Liver (tissue), 9 donors: ENCODE data around the gene PRR20G. TPM values are rescaled to one million over a fixed set of nuclear protein-coding genes. Genes with fewer than 3 reads are reported as not detected.

ENCODE experiments used
- DNase-seq: peaks from one replicate; pipeline ENCODE4 v3.0.0-alpha.2; 2017; ENCODE audit warnings: low spot score
- H3K27ac ChIP-seq, 2 donors: one replicate each; pipeline ENCODE4 v1.7.0; 2013; ENCODE audit warnings: inconsistent platforms in 2 of 2, low read length in 2 of 2, control low read depth in 1 of 2, low read depth in 1 of 2, mild to moderate bottlenecking in 1 of 2
- H3K27me3 ChIP-seq, 4 donors: one replicate each; pipeline versions ENCODE4 v1.6.1 to v1.7.0; 2013; ENCODE audit warnings: low read length in 3 of 4, inconsistent platforms in 1 of 4, mild to moderate bottlenecking in 1 of 4, moderate library complexity in 1 of 4; ENCODE audit not compliant: control insufficient read depth in 4 of 4, insufficient read depth in 4 of 4
- H3K36me3 ChIP-seq, 4 donors: one replicate each; pipeline versions ENCODE4 v1.6.1 to v1.7.0; 2013; ENCODE audit warnings: low read length in 3 of 4, mild to moderate bottlenecking in 3 of 4, low read depth in 1 of 4, moderate library complexity in 1 of 4; ENCODE audit not compliant: control insufficient read depth in 4 of 4, insufficient read depth in 3 of 4
- H3K4me1 ChIP-seq, 4 donors: one replicate each; pipeline versions ENCODE4 v1.6.1 to v1.7.0; 2013; ENCODE audit warnings: low read length in 3 of 4, mild to moderate bottlenecking in 3 of 4, moderate library complexity in 1 of 4; ENCODE audit not compliant: control insufficient read depth in 4 of 4, insufficient read depth in 4 of 4
- H3K4me3 ChIP-seq, 3 donors: one replicate each; pipeline versions ENCODE4 v1.6.1 to v1.7.0; 2013; ENCODE audit warnings: low read length in 3 of 3, control low read depth in 1 of 3, low read depth in 1 of 3, mild to moderate bottlenecking in 1 of 3
- H3K9ac ChIP-seq, 2 donors: one replicate each; pipeline ENCODE4 v1.7.0; 2013; ENCODE audit warnings: low read length in 2 of 2, mild to moderate bottlenecking in 2 of 2, moderate library complexity in 2 of 2, control low read depth in 1 of 2, low read depth in 1 of 2
- H3K9me3 ChIP-seq, 4 donors: one replicate each; pipeline versions ENCODE4 v1.6.1 to v1.7.0; 2013; ENCODE audit warnings: low read length in 3 of 4; ENCODE audit not compliant: control insufficient read depth in 4 of 4
- ATF3 ChIP-seq: IDR thresholded peaks from 2 replicates; pipeline ENCODE4 v1.6.1; 2016; ENCODE audit warnings: antibody characterized with exemption
- CTCF ChIP-seq: fragments of 150-350 bp; IDR thresholded peaks from 2 replicates; pipeline ENCODE4 v1.5.1; 2017; ENCODE audit warnings: improper control_type of control experiment, low read depth, low read length; ENCODE audit not compliant: missing input control
- EGR1 ChIP-seq, 2 donors: IDR thresholded peaks; 2 replicates each; pipeline ENCODE4 v1.6.1; 2016 to 2018; ENCODE audit warnings: antibody characterized with exemption in 2 of 2, low read depth in 2 of 2
- FOXA1 ChIP-seq: IDR thresholded peaks from 2 replicates; pipeline ENCODE4 v1.6.1; 2016; ENCODE audit warnings: antibody characterized with exemption
- FOXA2 ChIP-seq: IDR thresholded peaks from 2 replicates; pipeline ENCODE4 v1.6.1; 2016; ENCODE audit warnings: antibody characterized with exemption
- GABPA ChIP-seq, 2 donors: IDR thresholded peaks in 1 of 2; conservative IDR thresholded peaks in 1 of 2; 2 replicates each; pipeline ENCODE4 v1.6.1; 2016; ENCODE audit warnings: antibody characterized with exemption in 2 of 2, mild to moderate bottlenecking in 1 of 2, moderate library complexity in 1 of 2
- HNF4A ChIP-seq, 2 donors: conservative IDR thresholded peaks; 2 replicates each; pipeline ENCODE4 v1.6.1; 2016; ENCODE audit warnings: antibody characterized with exemption in 2 of 2, mild to moderate bottlenecking in 2 of 2
- HNF4G ChIP-seq: IDR thresholded peaks from 2 replicates; pipeline ENCODE4 v1.6.1; 2016; ENCODE audit warnings: antibody characterized with exemption
- JUND ChIP-seq, 2 donors: IDR thresholded peaks; 2 replicates each; pipeline ENCODE4 v1.6.1; 2016; ENCODE audit warnings: antibody characterized with exemption in 2 of 2
- MAX ChIP-seq: IDR thresholded peaks from 2 replicates; pipeline ENCODE4 v1.6.1; 2016; ENCODE audit warnings: antibody characterized with exemption
- NR2F2 ChIP-seq: IDR thresholded peaks from 2 replicates; pipeline ENCODE4 v1.6.1; 2016; ENCODE audit warnings: antibody characterized with exemption
- RAD21 ChIP-seq, 2 donors: IDR thresholded peaks; 2 replicates each; pipeline ENCODE4 v1.6.1; 2016; ENCODE audit warnings: antibody characterized with exemption in 2 of 2, mild to moderate bottlenecking in 2 of 2
- REST ChIP-seq: IDR thresholded peaks from 2 replicates; pipeline ENCODE4 v1.6.1; 2016; ENCODE audit warnings: antibody characterized with exemption, mild to moderate bottlenecking
- RXRA ChIP-seq, 2 donors: IDR thresholded peaks; 2 replicates each; pipeline ENCODE4 v1.6.1; 2017 to 2018; ENCODE audit warnings: antibody characterized with exemption in 2 of 2, mild to moderate bottlenecking in 1 of 2
- SP1 ChIP-seq: IDR thresholded peaks from 2 replicates; pipeline ENCODE4 v1.6.1; 2018; ENCODE audit warnings: antibody characterized with exemption, mild to moderate bottlenecking
- TAF1 ChIP-seq: conservative IDR thresholded peaks from 2 replicates; pipeline ENCODE4 v1.6.1; 2016; ENCODE audit warnings: antibody characterized with exemption, mild to moderate bottlenecking
- YY1 ChIP-seq: IDR thresholded peaks from 2 replicates; pipeline ENCODE4 v1.6.1; 2016; ENCODE audit warnings: antibody characterized with exemption, mild to moderate bottlenecking
- ZBTB33 ChIP-seq: IDR thresholded peaks from 2 replicates; pipeline ENCODE4 v1.6.1; 2016; ENCODE audit warnings: antibody characterized with exemption
- WGBS: extraction: QIAGEN DNeasy Blood & Tissue Kit; methylation state at CpG from one replicate; pipeline ENCODE4 v1.1.7; 2013; 5-methylcytosine and 5-hydroxymethylcytosine counted together
- polyA plus RNA-seq, 2 donors: library from polyadenylated mRNA; stranded (reverse) in 1 of 2; unstranded in 1 of 2; fragments of 200-250 nt in 1 of 2; fragments of >200 nt in 1 of 2; fragmentation: Nextera tagmentation in 1 of 2; extraction: Ambion mirVana in 1 of 2; gene quantifications; one replicate each; pipeline versions ENCODE4 v1.2.1 to v1.2.3, GENCODE V29; 2013 to 2015
- total RNA-seq, 2 donors: library from RNA; depleted of rRNA; stranded (reverse); fragments of >200 nt; gene quantifications; one replicate each; pipeline ENCODE4 v1.2.3, GENCODE V29; 2014
- donor health status: healthy.
- donor health status: healthy.
- donor health status: healthy.
- donor health status: healthy.
- donor health status: healthy.

Gene PRR20G
- total and polyA plus RNA-seq, 4 donors, result not detected

GRCh38 chr3:127276995-127277394 lies 10.9 kb downstream of the PRR20G start:
- H3K36me3 ChIP-seq, result no peaks in the 10 kb centered on the region
- H3K27ac ChIP-seq, result no peak overlapping the region
- H3K4me1 ChIP-seq, result no peaks in the 10 kb centered on the region
- TF ChIP-seq SP1, result no peak
- no peak for TF ChIP-seq YY1
- TF ChIP-seq TAF1, result no peak
- TF ChIP-seq JUND (IDR thresholded peaks at IDR 0.05), result no peak
- TF ChIP-seq GABPA (IDR thresholded peaks at IDR 0.05 in 1 of 2, conservative IDR thresholded peaks at IDR 0.05 in 1 of 2), result no peak
- TF ChIP-seq ATF3, result no peak
- TF ChIP-seq RXRA (IDR thresholded peaks at IDR 0.05), result no peak
- TF ChIP-seq HNF4G, result no peak
- TF ChIP-seq MAX, result no peak
- TF ChIP-seq CTCF, result no peak
- no peak for TF ChIP-seq NR2F2
- no peak for TF ChIP-seq RAD21 (IDR thresholded peaks at IDR 0.05)
- TF ChIP-seq FOXA2, result no peak
- TF ChIP-seq EGR1 (IDR thresholded peaks at IDR 0.05; ENCODE audit: low read depth in 2 of 2), result no peak
- no peak for TF ChIP-seq FOXA1
- no peak for TF ChIP-seq ZBTB33
- no peak for TF ChIP-seq REST
- TF ChIP-seq HNF4A (conservative IDR thresholded peaks at IDR 0.05), result no peak
- no peak for DNase-seq
- no peaks in the 10 kb centered on the region for H3K27me3 ChIP-seq
- H3K4me3 ChIP-seq, result no peak overlapping the region
- no peaks in the 10 kb centered on the region for H3K9me3 ChIP-seq
- H3K9ac ChIP-seq, result no peak overlapping the region

- H3K9ac ChIP-seq, result no peak overlapping the region
- 43% methylated on average over 1 of the region's 1 CpG for WGBS
Measured at GRCh38 chr3:127276396-127276795, 11.4 kb downstream of the PRR20G start.

More at GRCh38 chr3:127276396-127276795, 11.4 kb downstream of the PRR20G start:
- H3K9me3 ChIP-seq, result no peaks in the 10 kb centered on the region
- no peaks in the 10 kb centered on the region for H3K27me3 ChIP-seq
- no peak for DNase-seq
- no peak overlapping the region for H3K4me3 ChIP-seq
- H3K4me1 ChIP-seq, result no peaks in the 10 kb centered on the region
- no peaks in the 10 kb centered on the region for H3K36me3 ChIP-seq
- no peak overlapping the region for H3K27ac ChIP-seq
- TF ChIP-seq GABPA (IDR thresholded peaks at IDR 0.05 in 1 of 2, conservative IDR thresholded peaks at IDR 0.05 in 1 of 2) (no peak), FOXA1 (no peak), HNF4G (no peak), MAX (no peak)
